CD4-positive, alpha-beta T cell (primary cell): ENCODE measurements around the gene WDR91. TPM values are rescaled to one million over a fixed set of nuclear protein-coding genes. Genes with fewer than 3 reads are reported as not detected.
A peak's percentile ranks its signal among the peaks of the same experiment; 100 is the strongest.

Experiments
- ATAC-seq: fragments of 200-7000 bp; cut with Tn5 transposase; one replicate; pipeline ENCODE4 v1.10.0; 2022; ENCODE audit warnings: mild to moderate bottlenecking; ENCODE audit not compliant: poor library complexity
- CTCF ChIA-PET: fragments of 350-600 bp; sonication (Branson Sonifier 250); formaldehyde crosslinking; loops from one replicate; lab custom pipeline; 2021; ENCODE audit warnings: antibody characterized with exemption, inconsistent platforms; lab: Charles Lee
- POLR2A ChIA-PET: fragments of 350-600 bp; sonication (Branson Sonifier 250); formaldehyde crosslinking; loops from one replicate; lab custom pipeline; 2021; ENCODE audit warnings: antibody characterized with exemption, inconsistent platforms; lab: Charles Lee
- DNase-seq, 14 experiments: peaks; one replicate each; pipeline ENCODE4 v3.0.0-alpha.2; 2013 to 2020; ENCODE audit warnings: mixed read lengths in 2 of 14
- H3K27ac ChIP-seq, 2 donors: one replicate each; pipeline versions ENCODE4 v1.5.1 to v1.7.0; 2013; ENCODE audit warnings: low read length in 2 of 2, low read depth in 1 of 2, mild to moderate bottlenecking in 1 of 2
- H3K27me3 ChIP-seq, 2 experiments: 1 replicate in 1 of 2; 2 replicates in 1 of 2; pipeline versions ENCODE4 v1.6.1 to v1.7.0; 2013; ENCODE audit warnings: low read length in 2 of 2, control low read depth in 1 of 2, mild to moderate bottlenecking in 1 of 2, moderate library complexity in 1 of 2; ENCODE audit not compliant: insufficient read depth in 2 of 2, control insufficient read depth in 1 of 2
- H3K36me3 ChIP-seq: one replicate; pipeline ENCODE4 v1.6.1; 2013; ENCODE audit warnings: low read length, control low read depth; ENCODE audit not compliant: insufficient read depth
- H3K4me1 ChIP-seq: one replicate; pipeline ENCODE4 v1.6.1; 2013; ENCODE audit warnings: low read length, control low read depth; ENCODE audit not compliant: insufficient read depth
- H3K4me3 ChIP-seq: one replicate; pipeline ENCODE4 v1.5.1; 2013; ENCODE audit warnings: mild to moderate bottlenecking, low read length, moderate library complexity
- H3K9me3 ChIP-seq, 2 experiments: 1 replicate in 1 of 2; 2 replicates in 1 of 2; pipeline versions ENCODE4 v1.6.1 to v1.7.0; 2013; ENCODE audit warnings: low read length in 2 of 2, mild to moderate bottlenecking in 2 of 2, control low read depth in 1 of 2, moderate library complexity in 1 of 2; ENCODE audit not compliant: control insufficient read depth in 1 of 2, insufficient read depth in 1 of 2
- H3K27ac Mint-ChIP-seq: one replicate; pipeline ENCODE4 v1.8.0; 2020; ENCODE audit warnings: mixed read lengths
- H3K27me3 Mint-ChIP-seq: one replicate; pipeline ENCODE4 v1.8.0; 2021; ENCODE audit warnings: mixed read lengths
- H3K36me3 Mint-ChIP-seq: one replicate; pipeline ENCODE4 v1.8.0; 2021; ENCODE audit warnings: low read depth, mixed read lengths
- H3K4me1 Mint-ChIP-seq: one replicate; pipeline ENCODE4 v1.8.0; 2021; ENCODE audit warnings: low read depth, mixed read lengths
- H3K4me3 Mint-ChIP-seq: one replicate; pipeline ENCODE4 v1.8.0; 2020; ENCODE audit warnings: mild to moderate bottlenecking, mixed read lengths
- H3K9me3 Mint-ChIP-seq: one replicate; pipeline ENCODE4 v1.8.0; 2020; ENCODE audit warnings: mixed read lengths
- intact Hi-C, 2 experiments: fragments of 100-400 bp; cut with DNase I in 1 of 2; cut with micrococcal nuclease in 1 of 2; formaldehyde crosslinking; loops; one replicate each; pipeline versions ENCODE4 v1.15.1 to v1.9.0; 2023 to 2025; cut with DNase I, micrococcal nuclease
- total RNA-seq, 174 experiments: library from RNA in 2 of 174; stranded (reverse) in 2 of 174; gene quantifications; one replicate each; pipeline ENCODE4 v1.2.3 and lab custom pipeline; 2021 to 2026
- TF ChIP-seq, protein P1 (sequence below): fragments of 200-600 bp; IDR thresholded peaks from one replicate; pipeline ENCODE4 v1.8.0; 2022; ENCODE audit warnings: antibody characterized with exemption, mild to moderate bottlenecking

Gene WDR91
- total RNA-seq, 2 experiments from 2014 or later: 39.9 to 41.7 TPM

- intact Hi-C loops: no loop called here
- peaks cover 2 to 4% of the 10 kb centered on the region in 2 experiments for H3K9me3 ChIP-seq
- Mint-ChIP-seq H3K27ac (no peak overlapping the region), H3K27me3 (no peaks in the 10 kb centered on the region), H3K4me1 (peaks cover 4% of the 10 kb centered on the region), H3K4me3 (no peak overlapping the region), H3K9me3 (peaks cover 8% of the 10 kb centered on the region), H3K36me3 (peaks cover 98% of the 10 kb centered on the region)
- ATAC-seq (no peak), DNase-seq (peak in 2 of 14 experiments; percentile 23 to 40)
- ChIA-PET POLR2A (interaction anchor here (1.1 kb wide), 1 partner anchor 23 kb away, joined by 4 read pairs; the partner anchor contains the start of gene WDR91), CTCF (interaction anchor here (0.6 to 0.8 kb wide), 2 partner anchors 18 to 470 kb away, joined by 3 read pairs; partner anchors contain the start of gene CYREN)
- no peaks in the 10 kb centered on the region for H3K4me1 ChIP-seq
- no peak overlapping the region for H3K4me3 ChIP-seq
- no peaks in the 10 kb centered on the region for H3K27me3 ChIP-seq
- TF ChIP-seq, protein P1, sequence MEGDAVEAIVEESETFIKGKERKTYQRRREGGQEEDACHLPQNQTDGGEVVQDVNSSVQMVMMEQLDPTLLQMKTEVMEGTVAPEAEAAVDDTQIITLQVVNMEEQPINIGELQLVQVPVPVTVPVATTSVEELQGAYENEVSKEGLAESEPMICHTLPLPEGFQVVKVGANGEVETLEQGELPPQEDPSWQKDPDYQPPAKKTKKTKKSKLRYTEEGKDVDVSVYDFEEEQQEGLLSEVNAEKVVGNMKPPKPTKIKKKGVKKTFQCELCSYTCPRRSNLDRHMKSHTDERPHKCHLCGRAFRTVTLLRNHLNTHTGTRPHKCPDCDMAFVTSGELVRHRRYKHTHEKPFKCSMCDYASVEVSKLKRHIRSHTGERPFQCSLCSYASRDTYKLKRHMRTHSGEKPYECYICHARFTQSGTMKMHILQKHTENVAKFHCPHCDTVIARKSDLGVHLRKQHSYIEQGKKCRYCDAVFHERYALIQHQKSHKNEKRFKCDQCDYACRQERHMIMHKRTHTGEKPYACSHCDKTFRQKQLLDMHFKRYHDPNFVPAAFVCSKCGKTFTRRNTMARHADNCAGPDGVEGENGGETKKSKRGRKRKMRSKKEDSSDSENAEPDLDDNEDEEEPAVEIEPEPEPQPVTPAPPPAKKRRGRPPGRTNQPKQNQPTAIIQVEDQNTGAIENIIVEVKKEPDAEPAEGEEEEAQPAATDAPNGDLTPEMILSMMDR: no peak
- H3K36me3 ChIP-seq: peaks cover 78% of the 10 kb centered on the region
- H3K27ac ChIP-seq: no peak overlapping the region
Observed at GRCh38 chr7:135188298-135188984, 22.9 kb downstream of the WDR91 start.

- ChIA-PET POLR2A (interaction anchor here (0.6 kb wide), 1 partner anchor 21 kb away, joined by 3 read pairs; no protein-coding TSS in a partner anchor), CTCF (no interaction called here)
- no peaks in the 10 kb centered on the region for H3K27me3 Mint-ChIP-seq
- Histone ChIP-seq H3K36me3 (peaks cover 72% of the 10 kb centered on the region), H3K4me1 (no peaks in the 10 kb centered on the region), H3K4me3 (no peak overlapping the region), H3K27ac (no peak overlapping the region), H3K27me3 (no peaks in the 10 kb centered on the region), H3K9me3 (peaks cover 12 to 18% of the 10 kb centered on the region in 2 experiments)
- peaks cover 14% of the 10 kb centered on the region for H3K9me3 Mint-ChIP-seq
- H3K4me3 Mint-ChIP-seq: no peak overlapping the region
- intact Hi-C loops: no loop called here
- peaks cover 4% of the 10 kb centered on the region for H3K4me1 Mint-ChIP-seq
- DNase-seq (no peak), ATAC-seq (no peak)
- no peak overlapping the region for H3K27ac Mint-ChIP-seq
- peaks cover 94% of the 10 kb centered on the region for H3K36me3 Mint-ChIP-seq
- TF ChIP-seq, protein P1: no peak
Observed at GRCh38 chr7:135186841-135187253, 24.5 kb downstream of the WDR91 start.

- no peak for ATAC-seq
- H3K4me1 ChIP-seq: no peaks in the 10 kb centered on the region
- H3K4me3 ChIP-seq: no peak overlapping the region
- Mint-ChIP-seq H3K4me3 (no peak overlapping the region), H3K27me3 (no peaks in the 10 kb centered on the region), H3K9me3 (peaks cover 17% of the 10 kb centered on the region), H3K4me1 (no peaks in the 10 kb centered on the region), H3K27ac (no peak overlapping the region), H3K36me3 (peaks cover 95% of the 10 kb centered on the region)
- TF ChIP-seq, protein P1: no peak
- no peak overlapping the region for H3K27ac ChIP-seq
- POLR2A ChIA-PET: no interaction called here
- DNase-seq: no peak
- intact Hi-C loops: no loop called here
- H3K9me3 ChIP-seq: peaks cover 14 to 24% of the 10 kb centered on the region in 2 experiments
- H3K36me3 ChIP-seq: peaks cover 72% of the 10 kb centered on the region
- CTCF ChIA-PET: interaction anchor here (0.8 kb wide), 1 partner anchor 15 kb away, joined by 3 read pairs; the partner anchor contains the start of gene CYREN
- no peaks in the 10 kb centered on the region for H3K27me3 ChIP-seq
Observed at GRCh38 chr7:135186261-135186540, 25.1 kb downstream of the WDR91 start.
